Testis (tissue), 3 donors: Measurements from ENCODE around the gene CHST8. TPM values are rescaled to one million over a fixed set of nuclear protein-coding genes. Genes with fewer than 3 reads are reported as not detected.

ENCODE experiments used
- DNase-seq: peaks from one replicate; pipeline ENCODE4 v3.0.0-alpha.2; 2019
- H3K27ac ChIP-seq, 2 donors: fragments of 200-600 bp; sonication (generic); one replicate each; pipeline ENCODE4 v1.5.1; 2019
- H3K27me3 ChIP-seq: fragments of 200-600 bp; sonication (generic); one replicate; pipeline ENCODE4 v1.5.1; 2019
- H3K36me3 ChIP-seq: fragments of 200-600 bp; sonication (generic); one replicate; pipeline ENCODE4 v1.5.1; 2017; ENCODE audit warnings: low read depth; ENCODE audit errors: missing control alignments
- H3K4me1 ChIP-seq: fragments of 200-600 bp; sonication (generic); one replicate; pipeline ENCODE4 v1.5.1; 2019
- H3K4me3 ChIP-seq, 2 donors: fragments of 200-600 bp; sonication (generic); one replicate each; pipeline ENCODE4 v1.5.1; 2017 to 2019
- H3K9me3 ChIP-seq: fragments of 200-600 bp; sonication (generic); one replicate; pipeline ENCODE4 v1.5.1; 2017
- POLR2A ChIP-seq: fragments of 450-650 bp; IDR thresholded peaks from one replicate; pipeline ENCODE4 v1.6.1; 2017; ENCODE audit warnings: antibody characterized with exemption, mild to moderate bottlenecking, moderate library complexity
- WGBS, 2 donors: methylation state at CpG; one replicate each; pipeline ENCODE4 v1.1.5; 2018; 5-methylcytosine and 5-hydroxymethylcytosine counted together
- intact Hi-C: fragments of 100-400 bp; cut with DNase I; formaldehyde crosslinking; loops from one replicate; pipeline ENCODE4 v1.15.1; 2023; ENCODE audit warnings: low total_unique reads
- polyA plus RNA-seq: library from polyadenylated mRNA; stranded (reverse); fragments of 350-450 nt; fragmentation: Illumina TruSeq; extraction: RNeasy Lipid Tissue Mini Kit (QIAGEN cat#74804); gene quantifications from one replicate; pipeline ENCODE4 v1.2.3, GENCODE V29; 2014; ENCODE audit warnings: low read depth, low replicate concordance; ENCODE audit not compliant: insufficient read depth
- total RNA-seq, 2 donors: library from RNA; depleted of rRNA; stranded (reverse); fragments of >200 nt; gene quantifications; one replicate each; pipeline ENCODE4 v1.2.3, GENCODE V29; 2016
- TF ChIP-seq, protein P1 (sequence below), 3 experiments: fragments of 450-650 bp in 2 of 3; fragments of 200-600 bp in 1 of 3; sonication (generic) in 1 of 3; IDR thresholded peaks; one replicate each; pipeline ENCODE4 v1.5.1; 2016 to 2019; ENCODE audit warnings: antibody characterized with exemption in 3 of 3, mild to moderate bottlenecking in 2 of 3, moderate library complexity in 1 of 3

Gene CHST8
- total and polyA plus RNA-seq, 3 donors from 2014 or later = 0.75 to 0.93 (median 0.79) TPM

DNA sequence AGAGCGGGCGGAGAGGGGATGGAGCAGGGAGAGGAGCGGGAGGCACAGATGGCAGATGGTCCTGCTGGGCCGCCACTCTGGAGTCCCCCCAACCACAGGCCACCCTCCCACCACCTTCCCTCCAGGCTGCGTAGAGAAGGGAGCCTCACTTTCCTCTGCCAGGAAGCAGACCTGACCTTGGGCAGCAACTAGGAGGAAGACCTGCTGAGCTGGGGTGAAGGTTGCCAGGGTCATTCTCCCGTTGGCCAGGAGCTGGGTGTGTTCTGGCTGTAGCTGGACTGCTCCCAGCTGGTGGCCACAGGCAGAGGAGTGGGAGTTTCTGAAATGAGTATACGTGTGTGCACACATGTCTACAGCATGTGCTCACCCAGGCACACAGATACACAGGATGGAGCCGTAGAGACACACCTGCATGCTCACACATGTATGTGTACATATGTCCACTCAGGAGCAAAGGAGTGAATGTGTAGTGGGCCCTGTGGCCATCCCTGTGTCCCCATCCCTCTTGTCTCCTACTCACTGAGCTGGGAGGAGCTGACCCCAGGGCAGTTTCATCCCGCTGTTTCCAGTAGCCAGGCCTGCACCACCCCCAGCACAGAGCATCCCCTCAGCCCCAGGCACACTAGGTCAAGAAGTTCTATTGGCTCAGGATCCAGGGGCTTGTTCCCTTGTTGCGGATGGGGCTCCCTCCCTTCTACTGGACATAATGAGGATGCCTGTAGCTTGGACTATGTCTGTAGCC lies 53.0 kb downstream of the CHST8 start:
- H3K4me3 ChIP-seq = no peak overlapping the region
- TF ChIP-seq, protein P1, sequence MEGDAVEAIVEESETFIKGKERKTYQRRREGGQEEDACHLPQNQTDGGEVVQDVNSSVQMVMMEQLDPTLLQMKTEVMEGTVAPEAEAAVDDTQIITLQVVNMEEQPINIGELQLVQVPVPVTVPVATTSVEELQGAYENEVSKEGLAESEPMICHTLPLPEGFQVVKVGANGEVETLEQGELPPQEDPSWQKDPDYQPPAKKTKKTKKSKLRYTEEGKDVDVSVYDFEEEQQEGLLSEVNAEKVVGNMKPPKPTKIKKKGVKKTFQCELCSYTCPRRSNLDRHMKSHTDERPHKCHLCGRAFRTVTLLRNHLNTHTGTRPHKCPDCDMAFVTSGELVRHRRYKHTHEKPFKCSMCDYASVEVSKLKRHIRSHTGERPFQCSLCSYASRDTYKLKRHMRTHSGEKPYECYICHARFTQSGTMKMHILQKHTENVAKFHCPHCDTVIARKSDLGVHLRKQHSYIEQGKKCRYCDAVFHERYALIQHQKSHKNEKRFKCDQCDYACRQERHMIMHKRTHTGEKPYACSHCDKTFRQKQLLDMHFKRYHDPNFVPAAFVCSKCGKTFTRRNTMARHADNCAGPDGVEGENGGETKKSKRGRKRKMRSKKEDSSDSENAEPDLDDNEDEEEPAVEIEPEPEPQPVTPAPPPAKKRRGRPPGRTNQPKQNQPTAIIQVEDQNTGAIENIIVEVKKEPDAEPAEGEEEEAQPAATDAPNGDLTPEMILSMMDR (IDR thresholded peaks at IDR 0.05) = no peak
- TF ChIP-seq POLR2A = no peak
- DNase-seq = no peak
- 36 to 51% methylated on average over 9 to 10 of the region's 10 CpGs for WGBS, 2 donors
- H3K36me3 ChIP-seq = no peaks in the 10 kb centered on the region
- H3K27me3 ChIP-seq = no peaks in the 10 kb centered on the region
- intact Hi-C loops = no loop called here
- H3K27ac ChIP-seq = no peak overlapping the region
- H3K9me3 ChIP-seq = no peaks in the 10 kb centered on the region
- no peaks in the 10 kb centered on the region for H3K4me1 ChIP-seq

DNA sequence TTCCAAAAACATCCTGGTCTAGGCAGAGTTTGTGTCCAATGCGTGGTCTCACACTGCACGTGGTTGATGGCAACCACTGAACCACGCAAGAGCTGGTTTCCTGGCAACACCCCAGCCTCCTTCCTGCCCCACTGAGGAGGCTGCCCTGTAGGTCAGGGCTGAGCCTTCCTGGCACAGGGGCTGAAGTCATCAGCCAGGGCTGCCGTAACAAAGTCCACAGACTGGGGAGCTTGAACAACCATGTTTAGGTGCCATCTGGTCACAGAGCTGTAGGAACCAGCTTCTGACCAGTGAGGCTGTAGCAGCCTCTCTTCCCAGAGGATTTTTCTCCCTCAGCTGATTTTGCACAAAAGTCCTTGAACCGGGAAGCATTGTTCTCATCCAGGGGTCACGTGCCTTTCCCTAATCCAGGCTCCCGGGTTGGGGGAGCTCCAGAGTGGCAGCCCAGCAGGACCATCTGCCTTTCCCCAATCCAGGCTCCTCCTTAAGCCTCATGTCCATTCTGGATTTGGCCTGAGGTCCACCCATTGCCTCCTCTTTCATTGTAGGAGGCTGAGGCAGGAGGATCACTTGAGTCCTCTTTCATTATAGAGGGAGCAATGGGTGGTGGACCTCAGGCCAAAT lies 53.9 kb downstream of the CHST8 start:
- H3K4me1 ChIP-seq = no peaks in the 10 kb centered on the region
- H3K27ac ChIP-seq = no peak overlapping the region
- H3K36me3 ChIP-seq = no peaks in the 10 kb centered on the region
- no peaks in the 10 kb centered on the region for H3K27me3 ChIP-seq
- DNase-seq = no peak
- intact Hi-C loops = no loop called here
- H3K9me3 ChIP-seq = no peaks in the 10 kb centered on the region
- 53 to 62% methylated on average over 3 to 7 of the region's 7 CpGs for WGBS, 2 donors
- no peak overlapping the region for H3K4me3 ChIP-seq
- TF ChIP-seq, protein P1 (IDR thresholded peaks at IDR 0.05) = no peak
- no peak for TF ChIP-seq POLR2A

DNA sequence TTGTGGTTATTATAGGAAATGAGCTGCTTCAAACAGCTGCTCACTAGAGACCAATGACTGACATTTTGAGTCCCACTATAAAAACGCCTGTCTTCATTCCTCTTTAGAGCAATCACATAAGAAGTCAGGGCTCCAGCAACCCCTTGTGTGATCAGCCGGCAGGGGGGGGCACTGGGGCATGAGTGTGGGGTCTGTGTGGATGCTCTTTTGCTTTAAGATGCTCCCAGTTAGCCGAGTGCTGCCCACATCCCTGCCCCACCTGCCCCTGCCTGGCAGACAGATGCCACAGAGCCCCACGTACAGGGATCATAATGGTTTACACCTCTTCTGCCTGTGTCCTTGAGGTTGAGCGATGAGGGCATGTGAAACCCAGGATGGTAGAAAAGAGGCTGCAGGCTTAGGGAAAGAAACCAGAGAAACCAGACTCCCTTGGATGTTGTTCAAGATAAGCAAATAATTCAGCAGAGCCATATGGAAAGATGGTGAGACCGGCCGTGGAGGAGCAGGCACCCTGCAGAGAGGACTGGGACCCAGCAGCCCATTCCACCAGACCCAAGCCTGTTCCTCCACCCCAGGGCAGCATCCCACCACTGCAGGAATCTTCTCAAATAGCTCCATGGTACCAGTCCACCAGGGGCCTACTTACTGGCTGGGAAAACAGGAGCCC lies 55.4 kb downstream of the CHST8 start:
- H3K27ac ChIP-seq = no peak overlapping the region
- H3K36me3 ChIP-seq = no peaks in the 10 kb centered on the region
- DNase-seq = no peak
- H3K4me1 ChIP-seq = no peaks in the 10 kb centered on the region
- H3K9me3 ChIP-seq = no peaks in the 10 kb centered on the region
- WGBS, 2 donors = 59 to 70% methylated on average over 7 of the region's 7 CpGs
- H3K4me3 ChIP-seq = no peak overlapping the region
- no peaks in the 10 kb centered on the region for H3K27me3 ChIP-seq
- intact Hi-C loops = no loop called here
- TF ChIP-seq, protein P1 (IDR thresholded peaks at IDR 0.05) = no peak
- TF ChIP-seq POLR2A = no peak

DNA sequence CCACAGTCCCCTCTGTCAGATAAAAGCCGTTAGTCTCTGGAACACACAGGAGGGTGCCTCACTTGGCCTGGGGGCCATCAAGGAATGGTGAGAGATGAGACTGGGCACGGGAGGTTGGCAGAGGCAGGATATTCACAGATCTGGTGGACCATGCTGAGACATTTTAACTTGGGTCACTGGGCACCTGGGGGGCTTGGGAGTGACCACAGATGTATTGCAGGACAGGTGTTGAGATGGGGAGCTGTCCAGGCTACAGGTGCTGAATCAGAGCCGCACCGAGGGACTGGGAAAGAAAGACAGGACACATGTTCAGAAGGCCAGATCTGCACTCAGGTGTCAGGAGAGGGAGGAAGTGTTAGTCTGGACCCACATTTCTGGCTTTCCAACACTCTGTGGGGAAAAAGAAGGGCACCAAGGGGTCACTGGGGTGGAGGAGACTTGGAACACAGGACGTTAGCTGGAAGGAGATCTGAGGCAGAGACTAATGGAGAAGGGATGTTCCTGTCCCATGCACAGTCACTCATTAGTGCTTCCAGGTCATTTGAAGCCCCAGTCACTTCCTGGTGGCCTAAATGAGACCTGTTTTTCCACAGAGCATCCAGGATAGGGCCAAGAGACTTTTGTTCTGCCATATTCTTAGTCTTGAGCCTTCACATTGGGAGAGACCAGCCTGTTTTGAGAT lies 56.1 kb downstream of the CHST8 start:
- intact Hi-C loops = no loop called here

More for the DNA sequence above, 56.1 kb downstream of the CHST8 start:
- Histone ChIP-seq H3K27me3 (no peaks in the 10 kb centered on the region), H3K4me1 (no peaks in the 10 kb centered on the region), H3K4me3 (no peak overlapping the region), H3K36me3 (no peaks in the 10 kb centered on the region), H3K9me3 (no peaks in the 10 kb centered on the region), H3K27ac (no peak overlapping the region)
- DNase-seq = no peak
- WGBS, 2 donors = 58 to 60% methylated on average over 5 of the region's 5 CpGs
- no peak for TF ChIP-seq POLR2A
- TF ChIP-seq, protein P1 (IDR thresholded peaks at IDR 0.05) = no peak
